ENCODE data around the gene TTC23L.
A peak's percentile ranks its signal among the peaks of the same experiment; 100 is the strongest.
"Not testable (repeated sequence)": the region's sequence is repeated elsewhere in the genome, so short reads cannot be mapped to it uniquely, and the experiment has no call there.

The TTC23L gene

GRCh38 chr5:34838785-34839714, at the start of gene TTC23L:
TSS of gene TTC23L (plus strand) at chr5:34839164. CDS start at chr5:34840672, 1,508 bp downstream.
- DNase-seq, result peak; percentile 89
- ATAC-seq, result peak; percentile 97

GRCh38 chr5:34789639-34790038, 49.3 kb upstream of the TTC23L start:
- DNase-seq, result no peak
- ATAC-seq, result no peak

- ATAC-seq, result no peak
- DNase-seq, result no peak
Measured at GRCh38 chr5:34790069-34790468, 48.9 kb upstream of the TTC23L start.

- DNase-seq (no peak), ATAC-seq (no peak)
Measured at GRCh38 chr5:34791761-34792244, 47.2 kb upstream of the TTC23L start.

GRCh38 chr5:34802834-34803563, 36.0 kb upstream of the TTC23L start:
- ATAC-seq, result no peak
- DNase-seq, result no peak

- DNase-seq (no peak), ATAC-seq (no peak)
Measured at GRCh38 chr5:34803974-34804732, 34.8 kb upstream of the TTC23L start.

GRCh38 chr5:34804913-34805312, 34.1 kb upstream of the TTC23L start:
- ATAC-seq (no peak), DNase-seq (no peak)

- no peak for DNase-seq
- ATAC-seq, result no peak
Measured at GRCh38 chr5:34806532-34806931, 32.4 kb upstream of the TTC23L start.

GRCh38 chr5:34811706-34812105, 27.3 kb upstream of the TTC23L start:
- ATAC-seq, result no peak
- DNase-seq, result no peak

GRCh38 chr5:34813509-34813908, 25.5 kb upstream of the TTC23L start:
- ATAC-seq, result no peak
- DNase-seq, result no peak

GRCh38 chr5:34817558-34818351, 21.2 kb upstream of the TTC23L start:
- no peak for DNase-seq
- ATAC-seq, result no peak

GRCh38 chr5:34818717-34819116, 20.2 kb upstream of the TTC23L start:
- DNase-seq (no peak), ATAC-seq (no peak)

- no peak for ATAC-seq
- no peak for DNase-seq
Measured at GRCh38 chr5:34820593-34820992, 18.4 kb upstream of the TTC23L start.

GRCh38 chr5:34822956-34823715, 15.8 kb upstream of the TTC23L start:
- ATAC-seq (no peak), DNase-seq (no peak)

GRCh38 chr5:34826347-34826746, 12.6 kb upstream of the TTC23L start:
- DNase-seq (no peak), ATAC-seq (no peak)

- ATAC-seq (no peak), DNase-seq (no peak)
Measured at GRCh38 chr5:34827588-34828506, 11.1 kb upstream of the TTC23L start.

GRCh38 chr5:34830827-34831226, 8.1 kb upstream of the TTC23L start:
- not testable (repeated sequence) for DNase-seq, ATAC-seq

GRCh38 chr5:34831303-34831702, 7.7 kb upstream of the TTC23L start:
- ATAC-seq, result no peak
- DNase-seq, result no peak

- no peak for DNase-seq
- no peak for ATAC-seq
Measured at GRCh38 chr5:34832568-34832967, 6.4 kb upstream of the TTC23L start.

GRCh38 chr5:34833090-34833489, 5.9 kb upstream of the TTC23L start:
- ATAC-seq, result no peak
- no peak for DNase-seq

Data from stimulated activated naive CD8-positive, alpha-beta T cell treated with anti-CD3 and anti-CD28 coated beads, Interleukin-15, Interleukin-2, amounts not matched to agents 100 U/mL and 50 U/mL, for 24 hours (primary cell).